WTC11 (cell line): ENCODE measurements around the gene RMI2. TPM values are rescaled to one million over a fixed set of nuclear protein-coding genes. Genes with fewer than 3 reads are reported as not detected.

Experiments used
- ATAC-seq: fragments of 200-7000 bp; cut with Tn5 transposase; 2 replicates; pipeline ENCODE4 v1.10.0; 2021; ENCODE audit warnings: mild to moderate bottlenecking, moderate library complexity
- CTCF ChIA-PET: fragments of 300-600 bp; sonication (Branson Sonifier 250); formaldehyde crosslinking; loops from one replicate; lab custom pipeline; 2021; ENCODE audit warnings: antibody characterized with exemption; lab: Charles Lee
- POLR2A ChIA-PET: fragments of 350-600 bp; sonication (Branson Sonifier 250); formaldehyde crosslinking; loops from one replicate; lab custom pipeline; 2021; ENCODE audit warnings: antibody characterized with exemption; lab: Charles Lee
- DNase-seq: peaks from one replicate; pipeline ENCODE4 v3.0.0; 2021; ENCODE audit warnings: low spot score
- H3K27ac Mint-ChIP-seq: 2 replicates; pipeline ENCODE4 v1.8.0; 2021; ENCODE audit warnings: mixed read lengths
- H3K27me3 Mint-ChIP-seq: 2 replicates; pipeline ENCODE4 v1.8.0; 2021; ENCODE audit warnings: low read depth, mild to moderate bottlenecking, moderate library complexity, mixed read lengths
- H3K36me3 Mint-ChIP-seq: 2 replicates; pipeline ENCODE4 v1.8.0; 2021; ENCODE audit warnings: mixed read lengths
- H3K4me1 Mint-ChIP-seq: 2 replicates; pipeline ENCODE4 v1.8.0; 2022; ENCODE audit warnings: mixed read lengths
- H3K4me3 Mint-ChIP-seq: 2 replicates; pipeline ENCODE4 v1.8.0; 2021; ENCODE audit warnings: mild to moderate bottlenecking, moderate library complexity, mixed read lengths
- H3K9me3 Mint-ChIP-seq: 2 replicates; pipeline ENCODE4 v1.8.0; 2021; ENCODE audit warnings: mixed read lengths
- CBFB ChIP-seq: sonication (generic); formaldehyde crosslinking; IDR thresholded peaks from 2 replicates; pipeline ENCODE4 v1.8.1; 2022; ENCODE audit warnings: mild to moderate bottlenecking, low read depth, missing genetic modification reagents
- CREB1 ChIP-seq: sonication (generic); formaldehyde crosslinking; IDR thresholded peaks from 2 replicates; pipeline ENCODE4 v1.8.0; 2023; ENCODE audit warnings: mild to moderate bottlenecking, missing genetic modification reagents
- JUN ChIP-seq: sonication (generic); formaldehyde crosslinking; IDR thresholded peaks from 2 replicates; pipeline ENCODE4 v1.8.0; 2023; ENCODE audit warnings: mild to moderate bottlenecking, missing genetic modification reagents
- NFATC4 ChIP-seq: fragments of 250-450 bp; sonication (Bioruptor Pico); IDR thresholded peaks from 2 replicates; pipeline ENCODE4 v1.9.0; 2021; ENCODE audit warnings: mild to moderate bottlenecking
- NFE2L1 ChIP-seq: sonication (generic); formaldehyde crosslinking; IDR thresholded peaks from 2 replicates; pipeline ENCODE4 v1.8.1; 2023; ENCODE audit warnings: missing genetic modification reagents
- NR1H2 ChIP-seq: sonication (generic); formaldehyde crosslinking; IDR thresholded peaks from 2 replicates; pipeline ENCODE4 v1.9.0; 2021; ENCODE audit warnings: mild to moderate bottlenecking, moderate library complexity, missing genetic modification reagents
- NR3C1 ChIP-seq: sonication (generic); formaldehyde crosslinking; conservative IDR thresholded peaks from 2 replicates; pipeline ENCODE4 v1.8.1; 2023; ENCODE audit warnings: low read depth, mild to moderate bottlenecking, missing genetic modification reagents
- RELA ChIP-seq: sonication (generic); formaldehyde crosslinking; IDR thresholded peaks from 2 replicates; pipeline ENCODE4 v1.8.1; 2022; ENCODE audit warnings: missing genetic modification reagents, mild to moderate bottlenecking, borderline replicate concordance
- SOX15 ChIP-seq: fragments of 250-450 bp; sonication (Bioruptor Pico); IDR thresholded peaks from 2 replicates; pipeline ENCODE4 v1.9.0; 2021; ENCODE audit warnings: mild to moderate bottlenecking
- TP53 ChIP-seq: sonication (generic); formaldehyde crosslinking; IDR thresholded peaks from 2 replicates; pipeline ENCODE4 v1.8.1; 2023; ENCODE audit warnings: mild to moderate bottlenecking, missing genetic modification reagents
- ZNF396 ChIP-seq: fragments of 250-450 bp; sonication (Bioruptor Pico); IDR thresholded peaks from 2 replicates; pipeline ENCODE4 v1.8.0; 2021; ENCODE audit warnings: mild to moderate bottlenecking, moderate library complexity, borderline replicate concordance
- total RNA-seq: library from RNA; stranded (reverse); gene quantifications from 3 replicates; pipeline ENCODE4 v1.2.3, GENCODE V29; 2021
- TF ChIP-seq, protein P1 (sequence below): fragments of 250-450 bp; sonication (Bioruptor Pico); IDR thresholded peaks from 2 replicates; pipeline ENCODE4 v1.9.0; 2021; ENCODE audit warnings: mild to moderate bottlenecking, borderline replicate concordance
- TF ChIP-seq, protein P2 (sequence below): sonication (generic); formaldehyde crosslinking; IDR thresholded peaks from 2 replicates; pipeline ENCODE4 v1.8.1; 2023; ENCODE audit warnings: mild to moderate bottlenecking, missing genetic modification reagents, borderline replicate concordance
- TF ChIP-seq, protein P3 (sequence below): fragments of 200-600 bp; IDR thresholded peaks from 2 replicates; pipeline ENCODE4 v1.8.0; 2022; ENCODE audit warnings: antibody characterized with exemption
- TF ChIP-seq, protein P4 (sequence below): fragments of 250-450 bp; sonication (Bioruptor Pico); IDR thresholded peaks from 2 replicates; pipeline ENCODE4 v1.9.0; 2021; ENCODE audit warnings: moderate library complexity, mild to moderate bottlenecking, inconsistent platforms, borderline replicate concordance
- TF ChIP-seq, protein P5 (sequence below): sonication (generic); formaldehyde crosslinking; IDR thresholded peaks from 2 replicates; pipeline ENCODE4 v1.8.1; 2022; ENCODE audit warnings: low read depth, missing genetic modification reagents, borderline replicate concordance
- TF ChIP-seq, protein P6 (sequence below): fragments of 250-450 bp; sonication (Bioruptor Pico); IDR thresholded peaks from 2 replicates; pipeline ENCODE4 v1.9.0; 2021; ENCODE audit warnings: mild to moderate bottlenecking

RMI2 gene
- total RNA-seq, 1 experiment from 2014 or later: 79.0 TPM

DNA sequence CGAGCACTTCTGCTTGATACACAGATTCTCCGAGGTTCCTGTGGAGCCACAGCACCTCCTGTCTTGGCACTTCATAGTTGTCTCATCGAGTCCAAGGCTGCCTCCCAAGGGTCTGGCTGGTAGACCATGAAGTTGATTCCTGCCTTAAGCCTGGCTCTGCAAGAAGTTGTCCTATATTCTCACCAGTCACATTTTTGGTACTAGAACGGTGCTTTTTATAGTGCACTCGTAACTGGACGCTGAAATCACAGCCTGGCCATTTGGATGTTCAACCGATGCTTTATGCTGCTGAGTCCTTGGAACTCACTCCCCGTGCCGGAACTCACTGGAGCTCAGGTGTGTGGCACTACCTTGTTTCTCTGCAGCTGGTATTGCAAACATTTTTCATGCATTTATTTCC is 35.6 kb downstream of the RMI2 start:
- Mint-ChIP-seq H3K4me1 (no peaks in the 10 kb centered on the region), H3K4me3 (no peak overlapping the region), H3K27ac (no peak overlapping the region), H3K9me3 (no peaks in the 10 kb centered on the region), H3K36me3 (peaks cover 14% of the 10 kb centered on the region; the same call in 1 of the 2 replicates), H3K27me3 (no peaks in the 10 kb centered on the region; the same call in 1 of the 2 replicates)
- no peak for ATAC-seq
- DNase-seq: no peak
- no peak for TF ChIP-seq CREB1 (CRISPR knock-in tag)
- no peak for TF ChIP-seq CBFB (CRISPR knock-in tag)
- no peak for TF ChIP-seq NR3C1 (CRISPR knock-in tag)
- TF ChIP-seq, protein P1, sequence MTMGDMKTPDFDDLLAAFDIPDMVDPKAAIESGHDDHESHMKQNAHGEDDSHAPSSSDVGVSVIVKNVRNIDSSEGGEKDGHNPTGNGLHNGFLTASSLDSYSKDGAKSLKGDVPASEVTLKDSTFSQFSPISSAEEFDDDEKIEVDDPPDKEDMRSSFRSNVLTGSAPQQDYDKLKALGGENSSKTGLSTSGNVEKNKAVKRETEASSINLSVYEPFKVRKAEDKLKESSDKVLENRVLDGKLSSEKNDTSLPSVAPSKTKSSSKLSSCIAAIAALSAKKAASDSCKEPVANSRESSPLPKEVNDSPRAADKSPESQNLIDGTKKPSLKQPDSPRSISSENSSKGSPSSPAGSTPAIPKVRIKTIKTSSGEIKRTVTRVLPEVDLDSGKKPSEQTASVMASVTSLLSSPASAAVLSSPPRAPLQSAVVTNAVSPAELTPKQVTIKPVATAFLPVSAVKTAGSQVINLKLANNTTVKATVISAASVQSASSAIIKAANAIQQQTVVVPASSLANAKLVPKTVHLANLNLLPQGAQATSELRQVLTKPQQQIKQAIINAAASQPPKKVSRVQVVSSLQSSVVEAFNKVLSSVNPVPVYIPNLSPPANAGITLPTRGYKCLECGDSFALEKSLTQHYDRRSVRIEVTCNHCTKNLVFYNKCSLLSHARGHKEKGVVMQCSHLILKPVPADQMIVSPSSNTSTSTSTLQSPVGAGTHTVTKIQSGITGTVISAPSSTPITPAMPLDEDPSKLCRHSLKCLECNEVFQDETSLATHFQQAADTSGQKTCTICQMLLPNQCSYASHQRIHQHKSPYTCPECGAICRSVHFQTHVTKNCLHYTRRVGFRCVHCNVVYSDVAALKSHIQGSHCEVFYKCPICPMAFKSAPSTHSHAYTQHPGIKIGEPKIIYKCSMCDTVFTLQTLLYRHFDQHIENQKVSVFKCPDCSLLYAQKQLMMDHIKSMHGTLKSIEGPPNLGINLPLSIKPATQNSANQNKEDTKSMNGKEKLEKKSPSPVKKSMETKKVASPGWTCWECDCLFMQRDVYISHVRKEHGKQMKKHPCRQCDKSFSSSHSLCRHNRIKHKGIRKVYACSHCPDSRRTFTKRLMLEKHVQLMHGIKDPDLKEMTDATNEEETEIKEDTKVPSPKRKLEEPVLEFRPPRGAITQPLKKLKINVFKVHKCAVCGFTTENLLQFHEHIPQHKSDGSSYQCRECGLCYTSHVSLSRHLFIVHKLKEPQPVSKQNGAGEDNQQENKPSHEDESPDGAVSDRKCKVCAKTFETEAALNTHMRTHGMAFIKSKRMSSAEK (CRISPR knock-in tag): no peak
- TF ChIP-seq TP53: no peak
- TF ChIP-seq, protein P2, sequence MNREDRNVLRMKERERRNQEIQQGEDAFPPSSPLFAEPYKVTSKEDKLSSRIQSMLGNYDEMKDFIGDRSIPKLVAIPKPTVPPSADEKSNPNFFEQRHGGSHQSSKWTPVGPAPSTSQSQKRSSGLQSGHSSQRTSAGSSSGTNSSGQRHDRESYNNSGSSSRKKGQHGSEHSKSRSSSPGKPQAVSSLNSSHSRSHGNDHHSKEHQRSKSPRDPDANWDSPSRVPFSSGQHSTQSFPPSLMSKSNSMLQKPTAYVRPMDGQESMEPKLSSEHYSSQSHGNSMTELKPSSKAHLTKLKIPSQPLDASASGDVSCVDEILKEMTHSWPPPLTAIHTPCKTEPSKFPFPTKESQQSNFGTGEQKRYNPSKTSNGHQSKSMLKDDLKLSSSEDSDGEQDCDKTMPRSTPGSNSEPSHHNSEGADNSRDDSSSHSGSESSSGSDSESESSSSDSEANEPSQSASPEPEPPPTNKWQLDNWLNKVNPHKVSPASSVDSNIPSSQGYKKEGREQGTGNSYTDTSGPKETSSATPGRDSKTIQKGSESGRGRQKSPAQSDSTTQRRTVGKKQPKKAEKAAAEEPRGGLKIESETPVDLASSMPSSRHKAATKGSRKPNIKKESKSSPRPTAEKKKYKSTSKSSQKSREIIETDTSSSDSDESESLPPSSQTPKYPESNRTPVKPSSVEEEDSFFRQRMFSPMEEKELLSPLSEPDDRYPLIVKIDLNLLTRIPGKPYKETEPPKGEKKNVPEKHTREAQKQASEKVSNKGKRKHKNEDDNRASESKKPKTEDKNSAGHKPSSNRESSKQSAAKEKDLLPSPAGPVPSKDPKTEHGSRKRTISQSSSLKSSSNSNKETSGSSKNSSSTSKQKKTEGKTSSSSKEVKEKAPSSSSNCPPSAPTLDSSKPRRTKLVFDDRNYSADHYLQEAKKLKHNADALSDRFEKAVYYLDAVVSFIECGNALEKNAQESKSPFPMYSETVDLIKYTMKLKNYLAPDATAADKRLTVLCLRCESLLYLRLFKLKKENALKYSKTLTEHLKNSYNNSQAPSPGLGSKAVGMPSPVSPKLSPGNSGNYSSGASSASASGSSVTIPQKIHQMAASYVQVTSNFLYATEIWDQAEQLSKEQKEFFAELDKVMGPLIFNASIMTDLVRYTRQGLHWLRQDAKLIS (CRISPR knock-in tag): no peak
- no peak for TF ChIP-seq NR1H2 (CRISPR knock-in tag)
- no peak for TF ChIP-seq NFATC4 (CRISPR knock-in tag)
- TF ChIP-seq SOX15 (CRISPR knock-in tag): no peak
- TF ChIP-seq, protein P3, sequence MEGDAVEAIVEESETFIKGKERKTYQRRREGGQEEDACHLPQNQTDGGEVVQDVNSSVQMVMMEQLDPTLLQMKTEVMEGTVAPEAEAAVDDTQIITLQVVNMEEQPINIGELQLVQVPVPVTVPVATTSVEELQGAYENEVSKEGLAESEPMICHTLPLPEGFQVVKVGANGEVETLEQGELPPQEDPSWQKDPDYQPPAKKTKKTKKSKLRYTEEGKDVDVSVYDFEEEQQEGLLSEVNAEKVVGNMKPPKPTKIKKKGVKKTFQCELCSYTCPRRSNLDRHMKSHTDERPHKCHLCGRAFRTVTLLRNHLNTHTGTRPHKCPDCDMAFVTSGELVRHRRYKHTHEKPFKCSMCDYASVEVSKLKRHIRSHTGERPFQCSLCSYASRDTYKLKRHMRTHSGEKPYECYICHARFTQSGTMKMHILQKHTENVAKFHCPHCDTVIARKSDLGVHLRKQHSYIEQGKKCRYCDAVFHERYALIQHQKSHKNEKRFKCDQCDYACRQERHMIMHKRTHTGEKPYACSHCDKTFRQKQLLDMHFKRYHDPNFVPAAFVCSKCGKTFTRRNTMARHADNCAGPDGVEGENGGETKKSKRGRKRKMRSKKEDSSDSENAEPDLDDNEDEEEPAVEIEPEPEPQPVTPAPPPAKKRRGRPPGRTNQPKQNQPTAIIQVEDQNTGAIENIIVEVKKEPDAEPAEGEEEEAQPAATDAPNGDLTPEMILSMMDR: no peak
- no peak for TF ChIP-seq NFE2L1 (CRISPR knock-in tag)
- TF ChIP-seq, protein P4, sequence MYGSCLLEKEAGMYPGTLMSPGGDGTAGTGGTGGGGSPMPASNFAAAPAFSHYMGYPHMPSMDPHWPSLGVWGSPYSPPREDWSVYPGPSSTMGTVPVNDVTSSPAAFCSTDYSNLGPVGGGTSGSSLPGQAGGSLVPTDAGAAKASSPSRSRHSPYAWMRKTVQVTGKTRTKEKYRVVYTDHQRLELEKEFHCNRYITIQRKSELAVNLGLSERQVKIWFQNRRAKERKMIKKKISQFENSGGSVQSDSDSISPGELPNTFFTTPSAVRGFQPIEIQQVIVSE (CRISPR knock-in tag): no peak
- POLR2A ChIA-PET: no interaction called here
- CTCF ChIA-PET: interaction anchor here (0.7 to 11.3 kb wide), 3 partner anchors 9 to 416 kb away, joined by 3 to 234 read pairs (median 148); partner anchors contain the start of gene ZC3H7A

DNA sequence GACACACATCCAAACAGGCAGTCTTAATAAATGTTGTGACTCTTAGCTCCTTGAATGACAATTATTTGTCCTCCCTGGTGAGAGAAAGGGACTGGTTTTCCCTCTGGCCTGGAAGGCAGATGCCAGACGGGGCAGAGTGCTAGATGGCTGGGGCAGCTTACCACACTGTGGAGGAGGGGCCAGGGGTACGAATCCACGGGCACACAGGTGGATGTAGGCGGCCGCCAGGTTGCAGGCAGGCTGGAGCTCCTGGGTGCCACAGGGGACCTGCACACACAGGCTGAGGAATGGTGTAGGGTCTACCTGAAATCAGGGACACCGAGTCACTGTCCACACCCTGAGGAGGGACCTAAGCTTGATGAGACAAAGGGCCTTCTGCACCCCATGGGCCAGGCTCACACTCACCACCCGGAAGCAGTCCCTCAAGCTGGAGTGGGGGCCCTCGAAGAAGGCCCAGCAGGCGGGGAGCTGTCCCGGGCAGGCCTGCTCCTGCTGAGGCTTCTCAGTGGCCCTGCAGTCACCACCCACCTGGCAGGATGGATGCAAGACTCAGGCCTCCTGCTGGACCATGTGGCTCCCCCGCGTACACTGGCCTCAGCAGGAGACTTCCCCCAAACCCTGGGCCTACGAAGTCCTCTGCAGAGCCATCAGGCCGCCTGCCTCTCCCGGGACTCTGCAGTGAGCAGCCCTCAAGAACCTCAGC is 38.4 kb downstream of the RMI2 start:
- H3K27ac Mint-ChIP-seq: no peak overlapping the region; the same call in 1 of the 2 replicates
- H3K27me3 Mint-ChIP-seq: peaks cover 2% of the 10 kb centered on the region; the same call in 1 of the 2 replicates
- no peak overlapping the region for H3K4me3 Mint-ChIP-seq
- CTCF ChIA-PET: interaction anchor here (0.9 to 11.3 kb wide), 4 partner anchors 8 to 127 kb away, joined by 4 to 234 read pairs (median 78); partner anchors contain the start of gene SOCS1
- no peak for ATAC-seq
- peaks cover 10% of the 10 kb centered on the region for H3K4me1 Mint-ChIP-seq
- H3K9me3 Mint-ChIP-seq: no peaks in the 10 kb centered on the region
- DNase-seq: no peak
- H3K36me3 Mint-ChIP-seq: peaks cover 14% of the 10 kb centered on the region; the same call in 1 of the 2 replicates
- POLR2A ChIA-PET: no interaction called here
- TF ChIP-seq, protein P5, sequence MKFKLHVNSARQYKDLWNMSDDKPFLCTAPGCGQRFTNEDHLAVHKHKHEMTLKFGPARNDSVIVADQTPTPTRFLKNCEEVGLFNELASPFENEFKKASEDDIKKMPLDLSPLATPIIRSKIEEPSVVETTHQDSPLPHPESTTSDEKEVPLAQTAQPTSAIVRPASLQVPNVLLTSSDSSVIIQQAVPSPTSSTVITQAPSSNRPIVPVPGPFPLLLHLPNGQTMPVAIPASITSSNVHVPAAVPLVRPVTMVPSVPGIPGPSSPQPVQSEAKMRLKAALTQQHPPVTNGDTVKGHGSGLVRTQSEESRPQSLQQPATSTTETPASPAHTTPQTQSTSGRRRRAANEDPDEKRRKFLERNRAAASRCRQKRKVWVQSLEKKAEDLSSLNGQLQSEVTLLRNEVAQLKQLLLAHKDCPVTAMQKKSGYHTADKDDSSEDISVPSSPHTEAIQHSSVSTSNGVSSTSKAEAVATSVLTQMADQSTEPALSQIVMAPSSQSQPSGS (CRISPR knock-in tag): no peak
- TF ChIP-seq NR1H2 (CRISPR knock-in tag) (no peak), RELA (CRISPR knock-in tag) (no peak), ZNF396 (CRISPR knock-in tag) (no peak), CREB1 (CRISPR knock-in tag) (no peak), JUN (no peak)
- TF ChIP-seq, protein P6, sequence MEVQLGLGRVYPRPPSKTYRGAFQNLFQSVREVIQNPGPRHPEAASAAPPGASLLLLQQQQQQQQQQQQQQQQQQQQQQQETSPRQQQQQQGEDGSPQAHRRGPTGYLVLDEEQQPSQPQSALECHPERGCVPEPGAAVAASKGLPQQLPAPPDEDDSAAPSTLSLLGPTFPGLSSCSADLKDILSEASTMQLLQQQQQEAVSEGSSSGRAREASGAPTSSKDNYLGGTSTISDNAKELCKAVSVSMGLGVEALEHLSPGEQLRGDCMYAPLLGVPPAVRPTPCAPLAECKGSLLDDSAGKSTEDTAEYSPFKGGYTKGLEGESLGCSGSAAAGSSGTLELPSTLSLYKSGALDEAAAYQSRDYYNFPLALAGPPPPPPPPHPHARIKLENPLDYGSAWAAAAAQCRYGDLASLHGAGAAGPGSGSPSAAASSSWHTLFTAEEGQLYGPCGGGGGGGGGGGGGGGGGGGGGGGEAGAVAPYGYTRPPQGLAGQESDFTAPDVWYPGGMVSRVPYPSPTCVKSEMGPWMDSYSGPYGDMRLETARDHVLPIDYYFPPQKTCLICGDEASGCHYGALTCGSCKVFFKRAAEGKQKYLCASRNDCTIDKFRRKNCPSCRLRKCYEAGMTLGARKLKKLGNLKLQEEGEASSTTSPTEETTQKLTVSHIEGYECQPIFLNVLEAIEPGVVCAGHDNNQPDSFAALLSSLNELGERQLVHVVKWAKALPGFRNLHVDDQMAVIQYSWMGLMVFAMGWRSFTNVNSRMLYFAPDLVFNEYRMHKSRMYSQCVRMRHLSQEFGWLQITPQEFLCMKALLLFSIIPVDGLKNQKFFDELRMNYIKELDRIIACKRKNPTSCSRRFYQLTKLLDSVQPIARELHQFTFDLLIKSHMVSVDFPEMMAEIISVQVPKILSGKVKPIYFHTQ: no peak
